ENCODE results near the gene RAPGEF5. TPM values are rescaled to one million over a fixed set of nuclear protein-coding genes. Genes with fewer than 3 reads are reported as not detected.

Gene RAPGEF5
- total RNA-seq, 1 experiment from 2014 or later: 16.4 TPM

DNA sequence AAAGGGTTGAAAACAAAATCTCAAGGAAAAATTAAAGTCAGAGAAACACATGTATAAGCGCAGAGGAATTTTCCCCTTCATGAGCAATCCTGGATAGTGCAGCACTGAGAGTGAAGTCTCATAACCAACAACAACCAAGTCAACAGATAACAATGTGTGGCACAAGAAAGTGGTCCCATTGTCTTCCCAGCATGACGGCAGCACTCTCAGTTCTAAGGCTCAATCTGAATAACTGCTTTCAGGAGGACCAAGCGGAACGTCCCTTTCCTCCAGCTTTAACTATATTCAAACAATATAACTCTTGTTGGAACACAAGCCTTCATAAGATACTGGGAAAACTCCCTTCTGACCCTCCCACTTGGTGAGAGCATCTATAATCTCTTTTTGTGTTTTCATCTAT is 137.9 kb downstream of the RAPGEF5 start:
- Histone ChIP-seq H3K9me2 (ENCODE audit: insufficient read depth) (no peaks in the 10 kb centered on the region), H3K27me3 (ENCODE audit: insufficient read depth, low read depth) (no peaks in the 10 kb centered on the region), H4K20me1 (ENCODE audit: insufficient read depth) (no peaks in the 10 kb centered on the region), H3K4me2 (no peak overlapping the region), H3K4me1 (replicated peaks; ENCODE audit: insufficient read depth) (no peaks in the 10 kb centered on the region), H3K9me3 (ENCODE audit: insufficient read depth, low read depth) (peaks cover 3% of the 10 kb centered on the region; the same call in 1 of the 2 replicates), H3K27ac (no peak overlapping the region), H3K36me3 (ENCODE audit: low read depth) (no peaks in the 10 kb centered on the region), H2AFZ (no peak overlapping the region), H3K79me2 (ENCODE audit: low read depth) (no peaks in the 10 kb centered on the region), H3K4me3 (no peak overlapping the region), H3F3A (ENCODE audit: insufficient read depth, low read depth) (no peaks in the 10 kb centered on the region)
- no TSS peak for BruUV-seq (replicated peaks)
- DNase-seq: no peak
- CTCF ChIA-PET: no interaction called here
- intact Hi-C loops (cut with micrococcal nuclease; ENCODE audit: unreplicated experiment): no loop called here
- POLR2A ChIA-PET (ENCODE audit: unreplicated experiment): no interaction called here
- TF ChIP-seq, protein P1, sequence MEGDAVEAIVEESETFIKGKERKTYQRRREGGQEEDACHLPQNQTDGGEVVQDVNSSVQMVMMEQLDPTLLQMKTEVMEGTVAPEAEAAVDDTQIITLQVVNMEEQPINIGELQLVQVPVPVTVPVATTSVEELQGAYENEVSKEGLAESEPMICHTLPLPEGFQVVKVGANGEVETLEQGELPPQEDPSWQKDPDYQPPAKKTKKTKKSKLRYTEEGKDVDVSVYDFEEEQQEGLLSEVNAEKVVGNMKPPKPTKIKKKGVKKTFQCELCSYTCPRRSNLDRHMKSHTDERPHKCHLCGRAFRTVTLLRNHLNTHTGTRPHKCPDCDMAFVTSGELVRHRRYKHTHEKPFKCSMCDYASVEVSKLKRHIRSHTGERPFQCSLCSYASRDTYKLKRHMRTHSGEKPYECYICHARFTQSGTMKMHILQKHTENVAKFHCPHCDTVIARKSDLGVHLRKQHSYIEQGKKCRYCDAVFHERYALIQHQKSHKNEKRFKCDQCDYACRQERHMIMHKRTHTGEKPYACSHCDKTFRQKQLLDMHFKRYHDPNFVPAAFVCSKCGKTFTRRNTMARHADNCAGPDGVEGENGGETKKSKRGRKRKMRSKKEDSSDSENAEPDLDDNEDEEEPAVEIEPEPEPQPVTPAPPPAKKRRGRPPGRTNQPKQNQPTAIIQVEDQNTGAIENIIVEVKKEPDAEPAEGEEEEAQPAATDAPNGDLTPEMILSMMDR (conservative IDR thresholded peaks at IDR 0.05): no peak
- no peak for TF ChIP-seq EZH2 (IDR thresholded peaks at IDR 0.05; ENCODE audit: low read depth)

DNA sequence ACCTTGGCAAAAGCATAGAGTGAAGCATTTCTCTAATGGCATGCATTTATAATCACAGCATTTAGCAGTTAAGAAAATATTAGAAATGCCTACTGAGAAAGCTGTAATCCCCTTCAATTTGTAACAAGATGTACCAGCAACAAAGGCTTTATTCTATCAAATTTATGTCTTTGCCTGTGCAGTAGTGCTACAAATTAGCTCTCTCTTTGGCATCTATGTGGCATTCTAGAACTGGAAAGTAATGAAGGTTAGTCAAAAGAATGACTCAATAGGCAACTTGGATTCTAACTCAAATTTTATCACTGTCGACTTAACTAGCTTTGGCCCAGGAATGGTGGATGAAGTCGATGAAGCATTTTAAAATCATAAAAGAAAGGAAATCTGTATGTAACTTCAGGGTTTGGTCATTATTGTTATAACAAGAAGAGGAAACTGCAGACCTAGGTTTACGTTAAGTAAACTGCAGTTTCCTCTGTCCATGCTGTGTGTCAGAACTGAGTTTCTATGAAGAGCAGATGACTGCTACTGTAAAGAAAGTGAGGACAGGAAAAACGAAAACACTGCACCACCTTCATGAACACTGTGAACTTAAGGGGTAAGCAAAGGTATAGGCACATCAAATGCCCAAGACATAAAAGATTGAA is 140.0 kb downstream of the RAPGEF5 start:
- Histone ChIP-seq H3K9me2 (ENCODE audit: insufficient read depth) (no peaks in the 10 kb centered on the region), H4K20me1 (ENCODE audit: insufficient read depth) (no peaks in the 10 kb centered on the region), H3K27ac (no peak overlapping the region), H3K36me3 (ENCODE audit: low read depth) (no peaks in the 10 kb centered on the region), H3K4me2 (no peak overlapping the region), H3K4me1 (replicated peaks; ENCODE audit: insufficient read depth) (no peaks in the 10 kb centered on the region), H3K4me3 (no peak overlapping the region), H3K9me3 (ENCODE audit: insufficient read depth, low read depth) (peaks cover 3% of the 10 kb centered on the region; the same call in 1 of the 2 replicates), H3K79me2 (ENCODE audit: low read depth) (no peaks in the 10 kb centered on the region), H3K27me3 (ENCODE audit: insufficient read depth, low read depth) (no peaks in the 10 kb centered on the region), H3F3A (ENCODE audit: insufficient read depth, low read depth) (no peaks in the 10 kb centered on the region), H2AFZ (no peak overlapping the region)
- no peak for DNase-seq
- no TSS peak for BruUV-seq (replicated peaks)
- CTCF ChIA-PET: no interaction called here
- TF ChIP-seq, protein P1 (conservative IDR thresholded peaks at IDR 0.05): no peak
- no peak for TF ChIP-seq EZH2 (IDR thresholded peaks at IDR 0.05; ENCODE audit: low read depth)
- intact Hi-C loops (cut with micrococcal nuclease; ENCODE audit: unreplicated experiment): no loop called here
- POLR2A ChIA-PET (ENCODE audit: unreplicated experiment): no interaction called here

DNA sequence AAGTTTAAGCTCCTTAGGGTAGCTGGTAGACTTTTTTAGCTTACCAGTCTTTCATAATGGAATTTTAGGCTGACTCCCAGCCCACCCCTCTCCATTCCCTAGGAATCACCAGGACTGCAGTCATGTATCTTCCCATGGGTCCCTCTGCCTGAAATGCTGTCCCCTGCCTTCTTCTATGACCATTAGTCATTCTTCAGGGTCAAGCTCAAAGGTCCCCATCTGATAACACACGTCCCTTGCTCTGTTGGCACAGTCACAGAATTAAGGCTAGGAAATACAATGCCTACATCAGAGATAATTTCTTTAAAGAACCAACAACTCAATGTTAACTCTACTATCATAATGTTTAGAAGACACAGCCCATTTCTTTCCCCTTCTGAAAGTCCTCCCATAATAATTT is 140.6 kb downstream of the RAPGEF5 start:
- Histone ChIP-seq H3F3A (ENCODE audit: insufficient read depth, low read depth) (no peaks in the 10 kb centered on the region), H4K20me1 (ENCODE audit: insufficient read depth) (no peaks in the 10 kb centered on the region), H3K4me1 (replicated peaks; ENCODE audit: insufficient read depth) (no peaks in the 10 kb centered on the region), H2AFZ (no peak overlapping the region), H3K4me3 (no peak overlapping the region), H3K9me2 (ENCODE audit: insufficient read depth) (no peaks in the 10 kb centered on the region), H3K36me3 (ENCODE audit: low read depth) (no peaks in the 10 kb centered on the region), H3K9me3 (ENCODE audit: insufficient read depth, low read depth) (peaks cover 3% of the 10 kb centered on the region; the same call in 1 of the 2 replicates), H3K4me2 (no peak overlapping the region), H3K79me2 (ENCODE audit: low read depth) (no peaks in the 10 kb centered on the region), H3K27ac (no peak overlapping the region), H3K27me3 (ENCODE audit: insufficient read depth, low read depth) (no peaks in the 10 kb centered on the region)
- ChIA-PET POLR2A (ENCODE audit: unreplicated experiment) (no interaction called here), CTCF (no interaction called here)
- intact Hi-C loops (cut with micrococcal nuclease; ENCODE audit: unreplicated experiment): no loop called here
- BruUV-seq (replicated peaks): no TSS peak
- TF ChIP-seq, protein P1 (conservative IDR thresholded peaks at IDR 0.05): no peak
- no peak for TF ChIP-seq EZH2 (IDR thresholded peaks at IDR 0.05; ENCODE audit: low read depth)
- DNase-seq: no peak
